Measurements from ENCODE around the gene ZSCAN25.
"Not testable (repeated sequence)": the region's sequence is repeated elsewhere in the genome, so short reads cannot be mapped to it uniquely, and the experiment has no call there.

ZSCAN25 gene

DNA sequence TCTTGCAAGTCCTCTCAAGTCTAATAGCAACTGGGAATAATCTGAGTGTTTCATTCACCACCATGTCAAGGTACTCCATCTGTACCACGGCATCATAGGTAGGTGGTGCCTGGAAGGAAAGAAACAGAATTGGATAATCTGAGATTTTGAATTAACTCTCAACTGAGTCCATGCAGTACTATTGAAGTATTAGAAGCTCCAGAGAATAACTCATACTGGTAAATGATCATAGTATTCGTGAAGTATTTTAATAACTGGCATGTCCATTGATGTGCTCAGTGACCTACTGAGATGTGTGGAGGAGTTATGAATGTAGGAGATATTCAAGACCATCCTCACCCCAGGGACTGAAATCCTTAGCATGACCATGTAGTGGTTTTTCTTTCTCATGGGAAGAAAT is 35.9 kb downstream of the ZSCAN25 start:
- no peak for DNase-seq

DNA sequence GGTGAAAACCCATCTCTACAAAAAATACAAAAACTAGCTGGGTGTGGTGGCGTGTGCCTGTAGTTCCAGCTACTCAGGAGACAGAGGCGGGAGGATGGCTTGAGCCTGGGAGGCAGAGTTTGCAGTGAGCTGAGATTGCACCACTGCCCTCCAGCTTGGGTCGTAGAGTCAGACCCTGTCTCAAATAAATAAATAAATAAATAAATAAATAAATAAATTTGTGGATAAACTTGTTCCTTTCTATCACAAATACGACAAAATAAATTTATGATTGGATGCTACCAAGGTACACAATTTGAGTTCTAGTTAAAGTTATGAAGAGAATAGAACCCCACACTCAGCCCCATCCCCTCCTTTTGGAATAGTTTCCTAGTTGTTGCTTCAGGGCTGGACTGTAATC is 36.5 kb downstream of the ZSCAN25 start:
- not testable (repeated sequence) for DNase-seq

DNA sequence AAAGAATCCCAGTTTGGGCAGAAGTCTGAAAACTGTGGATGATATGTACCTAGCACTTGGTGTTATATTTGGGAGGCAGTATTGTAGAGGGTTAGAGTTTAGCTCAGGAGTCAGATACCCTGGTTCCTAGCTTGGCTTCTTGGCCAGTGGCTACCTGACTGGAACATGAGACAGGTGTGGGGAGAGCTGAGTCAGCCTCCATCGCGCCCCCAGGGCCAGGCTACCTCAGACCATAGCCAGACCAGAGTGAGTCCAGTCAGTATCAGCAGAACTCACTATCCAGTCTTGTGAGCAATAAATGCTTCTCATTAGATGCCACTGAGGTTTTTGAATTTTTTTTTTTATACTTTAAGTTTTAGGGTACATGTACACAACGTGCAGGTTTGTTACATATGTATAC is 37.0 kb downstream of the ZSCAN25 start:
- no peak for DNase-seq

DNA sequence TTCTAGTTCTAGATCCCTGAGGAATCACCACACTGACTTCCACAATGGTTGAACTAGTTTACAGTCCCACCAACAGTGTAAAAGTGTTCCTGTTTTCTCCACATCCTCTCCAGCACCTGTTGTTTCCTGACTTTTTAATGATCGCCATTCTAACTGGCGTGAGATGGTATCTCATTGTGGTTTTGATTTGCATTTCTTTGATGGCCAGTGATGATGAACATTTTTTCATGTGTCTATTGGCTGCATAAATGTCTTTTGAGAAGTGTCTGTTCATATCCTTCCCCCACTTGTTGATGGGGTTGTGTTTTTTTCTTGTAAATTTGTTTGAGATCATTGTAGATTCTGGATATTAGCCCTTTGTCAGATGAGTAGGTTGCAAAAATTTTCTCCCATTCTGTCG is 37.9 kb downstream of the ZSCAN25 start:
- DNase-seq, result not testable (repeated sequence)

DNA sequence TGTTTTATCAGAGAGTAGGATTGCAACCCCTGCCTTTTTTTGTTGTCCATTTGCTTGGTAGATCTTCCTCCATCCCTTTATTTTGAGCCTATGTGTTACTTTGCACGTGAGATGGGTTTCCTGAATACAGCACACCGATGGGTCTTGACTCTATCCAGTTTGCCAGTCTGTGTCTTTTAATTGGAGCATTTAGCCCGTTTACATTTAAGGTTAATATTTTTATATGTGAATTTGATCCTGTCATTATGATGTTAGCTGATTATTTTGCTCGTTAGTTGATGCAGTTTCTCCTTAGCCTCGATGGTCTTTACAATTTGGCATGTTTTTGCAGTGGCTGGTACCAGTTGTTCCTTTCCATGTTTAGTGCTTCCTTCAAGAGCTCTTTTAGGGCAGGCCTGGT is 41.1 kb downstream of the ZSCAN25 start:
- DNase-seq, result not testable (repeated sequence)

DNA sequence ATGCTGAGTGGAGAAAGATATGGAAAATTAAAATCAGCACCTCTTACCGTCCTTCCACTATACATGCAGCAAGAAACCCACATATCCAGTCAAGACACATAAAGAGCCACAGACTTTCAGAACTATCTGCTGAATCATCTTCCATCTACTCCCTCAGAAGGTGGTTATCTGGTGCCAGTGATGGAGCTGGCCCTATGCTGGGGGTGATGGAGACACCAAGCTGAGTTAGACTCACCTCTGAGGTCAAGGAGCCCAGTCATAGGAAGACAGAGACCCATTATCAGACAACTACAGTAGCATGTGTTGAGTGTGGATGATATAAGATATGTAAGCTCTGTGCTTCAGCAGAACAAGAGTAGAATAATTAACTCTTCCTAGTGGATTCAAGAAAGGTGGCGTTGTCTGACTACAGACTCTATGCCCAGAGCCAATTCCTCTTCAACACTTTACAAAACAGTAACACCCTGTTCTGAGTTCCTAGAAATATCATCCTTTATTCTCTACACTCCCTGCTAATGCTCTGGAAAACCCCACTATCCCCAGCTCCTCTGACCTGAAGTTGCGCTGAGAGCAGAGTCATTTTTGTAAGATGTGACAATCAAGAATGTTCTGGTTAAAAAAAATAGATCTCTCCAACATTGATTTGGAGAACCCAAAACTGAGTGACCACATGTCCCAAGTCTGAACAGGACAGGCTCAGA is 48.7 kb downstream of the ZSCAN25 start:
- no peak for DNase-seq

DNA sequence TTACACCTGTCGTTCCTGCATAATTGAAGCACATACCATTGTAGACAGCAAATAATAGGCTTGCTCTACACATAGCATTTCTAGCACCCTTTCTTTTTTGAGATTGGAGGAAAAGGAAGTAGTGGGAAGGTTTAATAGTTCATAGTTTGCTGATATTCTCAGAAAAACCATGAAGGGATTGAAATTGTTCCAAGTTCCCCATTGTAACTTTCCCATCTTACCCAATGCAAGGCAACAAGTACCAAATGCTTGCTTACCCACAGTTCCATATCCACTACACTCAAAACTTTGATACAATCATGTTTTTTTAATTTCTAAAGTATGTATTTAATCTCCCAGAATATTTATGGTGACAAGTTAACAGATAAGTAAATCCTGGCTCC is 49.3 kb downstream of the ZSCAN25 start:
- no peak for DNase-seq

DNA sequence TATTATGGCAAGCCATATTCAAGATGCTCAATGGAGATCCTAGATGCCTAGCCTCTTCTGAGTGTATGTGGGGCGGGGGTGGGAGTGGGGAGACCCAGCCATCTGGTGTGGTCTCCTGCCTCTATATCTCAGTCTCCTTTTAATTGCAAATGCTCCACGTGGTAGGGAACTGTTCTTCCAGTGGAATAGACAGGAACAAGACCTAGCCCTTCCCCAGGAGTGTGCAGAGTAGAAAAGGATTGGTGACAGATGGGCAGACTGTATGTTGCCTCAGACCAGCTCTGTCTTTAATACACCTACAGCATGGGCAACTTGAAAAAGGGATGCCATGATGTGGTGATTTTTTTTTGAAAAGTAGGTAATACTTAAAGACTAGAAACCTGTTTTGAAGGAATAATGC is 50.4 kb downstream of the ZSCAN25 start:
- no peak for DNase-seq

DNA sequence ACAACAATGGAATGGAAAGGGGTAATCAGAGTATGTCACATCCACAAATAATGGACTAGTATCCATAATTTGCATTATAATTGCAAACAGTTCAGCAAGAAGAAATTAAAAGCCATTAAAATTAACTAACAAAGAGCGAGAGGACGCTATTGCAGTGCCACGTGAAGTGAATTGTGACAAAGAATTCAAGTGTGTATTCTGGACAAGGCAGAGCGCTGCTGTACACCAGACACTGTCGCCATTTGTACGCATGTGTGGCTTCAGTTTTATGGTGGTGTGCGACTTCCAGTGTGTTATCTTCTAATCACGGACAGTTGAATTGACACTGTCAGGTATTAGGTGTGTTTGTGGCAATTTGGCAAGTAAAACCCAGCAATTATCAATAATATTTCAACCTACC is 51.8 kb downstream of the ZSCAN25 start:
- no peak for DNase-seq

DNA sequence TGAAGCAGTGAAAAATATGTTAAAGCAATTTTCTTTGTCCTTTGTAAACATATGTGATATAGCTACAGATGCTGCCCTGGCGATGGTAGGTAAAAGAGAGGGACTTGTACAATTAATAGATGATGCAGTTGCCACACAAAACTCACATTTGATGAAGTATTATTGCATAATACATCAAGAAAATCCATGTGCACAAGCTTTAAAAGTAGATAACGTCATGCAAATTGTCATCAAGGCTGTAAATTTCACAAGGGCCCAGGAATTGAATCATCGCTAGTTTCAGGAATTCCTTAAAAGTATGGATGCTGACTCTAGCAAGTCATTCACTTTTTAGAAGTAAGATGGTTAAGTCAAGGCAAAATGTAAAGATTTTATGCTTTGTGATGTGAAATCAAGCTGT is 53.0 kb downstream of the ZSCAN25 start:
- no peak for DNase-seq

DNA sequence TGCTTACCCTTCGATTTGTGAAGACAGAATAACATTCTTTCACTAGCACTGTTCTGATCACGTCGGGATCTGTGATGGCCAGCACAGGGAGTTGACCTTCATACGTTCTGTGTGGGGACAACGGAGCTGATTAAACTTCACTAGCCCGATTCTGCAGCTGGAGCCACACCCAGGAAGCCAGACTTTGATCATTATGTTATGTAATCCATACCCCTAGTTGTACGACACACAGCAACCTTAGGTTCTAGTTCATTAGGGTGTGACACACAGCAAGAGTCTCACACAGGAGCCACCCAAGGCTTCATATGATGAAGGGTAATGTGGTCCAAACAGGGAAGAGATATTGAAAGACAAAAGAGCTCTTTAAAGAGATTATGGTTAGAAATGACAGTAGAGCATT is 55.8 kb downstream of the ZSCAN25 start:
- no peak for DNase-seq

DNA sequence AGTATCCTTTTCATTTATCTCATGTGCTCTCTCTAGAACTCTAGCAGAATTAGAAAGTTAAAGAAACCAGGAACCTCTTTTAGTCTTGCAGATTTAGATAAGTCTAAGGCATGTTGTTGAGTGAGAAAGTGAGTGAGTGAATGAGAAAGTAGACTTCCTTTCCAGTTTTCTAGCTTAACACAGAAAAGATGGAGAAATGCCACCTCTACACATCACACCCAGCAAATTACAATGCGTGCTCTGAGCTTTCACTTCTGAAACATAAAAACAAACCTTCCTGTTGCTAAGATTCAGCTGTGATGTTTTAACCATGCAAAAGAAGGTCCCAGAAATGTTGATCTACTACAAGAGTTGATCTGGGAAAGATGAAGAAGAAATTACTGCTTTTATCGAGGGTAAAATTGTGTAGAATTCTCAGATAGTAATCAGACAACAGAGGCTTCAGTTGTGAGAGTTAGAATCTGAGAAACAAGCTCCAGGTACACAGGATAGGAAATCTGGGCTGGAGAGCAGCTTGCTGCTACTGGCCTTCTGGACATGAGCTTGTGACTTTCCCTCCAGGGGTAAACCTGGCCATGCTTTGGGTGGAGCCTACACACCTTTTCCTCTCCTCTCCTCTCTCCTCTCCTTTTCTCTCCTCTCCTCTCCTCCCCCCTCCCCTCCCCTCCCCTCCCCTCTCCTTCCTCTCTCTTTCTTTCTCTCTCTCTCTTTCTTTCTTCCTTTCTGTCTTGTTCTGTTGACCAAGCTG is 58.4 kb downstream of the ZSCAN25 start:
- DNase-seq, result no peak

DNA sequence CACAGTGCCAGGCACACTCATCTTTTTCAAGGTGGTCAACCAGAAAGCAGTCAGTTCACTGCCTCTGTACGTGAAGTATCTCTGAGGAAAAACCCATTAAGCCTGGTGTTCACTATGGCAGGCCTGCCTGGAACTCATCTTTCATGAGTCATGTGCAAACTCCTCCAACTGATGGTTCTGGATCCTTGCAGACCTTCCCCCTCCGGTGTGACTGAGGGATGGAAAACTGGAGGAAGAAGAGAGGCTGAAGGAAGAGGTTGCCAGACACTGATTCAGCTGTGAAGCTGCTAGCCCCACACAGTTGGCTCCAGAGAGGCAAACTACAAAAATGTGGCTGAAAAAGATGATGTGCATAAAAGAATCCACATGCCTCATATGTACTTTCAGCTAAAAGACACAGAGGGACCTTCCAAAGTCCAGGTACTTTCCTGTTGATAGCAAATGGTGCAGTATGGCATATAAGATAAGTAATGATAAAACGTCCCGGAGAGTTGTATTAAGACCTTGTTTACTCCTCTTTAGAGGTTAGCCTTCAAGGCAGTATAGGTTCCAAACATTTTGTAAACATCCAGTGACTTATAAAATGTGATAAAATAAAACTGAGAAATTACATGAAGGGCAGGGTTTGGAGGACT is 60.4 kb downstream of the ZSCAN25 start:
- no peak for DNase-seq

DNA sequence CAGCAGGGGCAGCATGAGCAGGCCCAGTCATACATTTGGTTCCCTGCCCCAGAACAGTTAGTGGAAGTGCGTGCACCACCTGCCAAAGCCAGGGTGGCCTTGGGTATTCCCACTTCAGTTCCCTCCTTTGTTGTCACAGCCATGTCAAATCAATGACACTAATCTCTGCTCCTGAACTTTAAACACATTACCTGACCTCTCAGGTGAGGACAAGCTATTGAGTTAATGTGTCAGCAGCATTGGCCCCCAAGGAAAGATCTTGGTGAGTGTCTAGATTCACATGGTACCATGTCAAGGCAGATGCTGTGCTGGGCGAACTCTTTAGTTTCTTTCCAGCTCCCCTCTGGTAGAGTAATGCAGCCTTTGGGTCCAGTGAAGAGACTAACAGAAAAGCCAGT is 60.9 kb downstream of the ZSCAN25 start:
- DNase-seq, result no peak

DNA sequence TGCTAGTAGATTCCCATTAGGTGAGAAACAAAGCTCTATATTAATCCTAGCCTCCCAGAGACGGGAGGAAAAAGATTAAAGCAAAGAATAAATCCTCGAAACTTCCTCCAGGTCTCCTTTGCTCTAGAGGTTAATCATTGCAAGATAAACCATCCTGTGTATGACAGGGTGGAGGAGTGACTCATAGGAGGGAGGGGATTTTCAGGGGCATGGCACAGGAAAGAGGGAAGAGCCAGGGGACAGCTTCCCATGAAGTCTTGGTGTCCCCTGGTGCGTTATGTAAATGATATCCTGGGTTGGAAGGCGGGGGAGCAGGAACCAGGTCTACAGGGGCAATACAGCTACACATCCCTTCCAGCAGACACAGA is 62.3 kb downstream of the ZSCAN25 start:
- peak; percentile 23 for DNase-seq

DNA sequence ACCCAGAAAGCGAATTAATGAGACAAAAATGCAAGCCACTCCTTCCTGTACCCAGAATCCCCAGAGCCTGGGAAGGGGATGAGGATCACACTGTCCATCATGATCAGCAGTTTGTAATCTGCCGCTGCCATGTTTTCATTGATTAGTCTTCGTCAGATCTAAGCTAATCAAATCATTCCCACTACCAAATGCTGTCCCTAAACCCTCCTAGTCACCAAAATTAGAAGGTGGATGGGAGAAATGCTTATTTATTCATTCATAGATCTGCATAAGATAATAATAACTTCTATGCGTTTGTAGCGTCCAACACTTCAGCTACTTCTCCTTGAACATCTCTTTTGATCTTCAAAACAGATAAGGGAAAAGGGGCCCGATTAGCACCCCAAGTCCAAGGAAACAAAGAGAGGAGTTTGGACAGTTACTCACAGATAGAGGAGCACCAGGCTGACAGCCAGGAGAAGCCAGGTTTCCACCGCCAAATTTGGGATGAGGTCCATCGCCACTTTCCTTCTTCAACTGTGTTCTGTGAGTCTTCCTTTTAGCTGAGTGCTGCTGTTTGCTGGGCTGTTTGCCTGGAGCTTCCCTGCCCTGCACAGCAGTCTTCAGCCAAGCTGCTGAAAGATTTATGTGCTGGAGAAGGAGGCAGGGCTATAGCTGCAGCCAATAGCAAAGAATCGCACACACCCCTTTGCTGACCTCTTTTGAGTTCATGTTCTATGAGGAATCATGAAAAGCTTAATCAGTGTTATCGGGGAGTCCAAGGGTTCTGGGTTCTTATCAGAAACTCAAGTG is 62.9 kb downstream of the ZSCAN25 start, which contains the start of gene CYP3A5:
Gene CYP3A5, minus strand, starts transcription at position 597 of the 792 bp plus-strand sequence. Its CDS starts 100 bp downstream, at position 497.
- no peak for DNase-seq

All from 8988T (cell line).